Fibroblast of skin of scalp (primary cell): ENCODE measurements around the gene C1QL1.
"Not testable (repeated sequence)": the region's sequence is repeated elsewhere in the genome, so short reads cannot be mapped to it uniquely, and the experiment has no call there.

ENCODE experiments used
- DNase-seq: peaks from one replicate; pipeline ENCODE4 v3.0.0-alpha.2; 2013

Gene C1QL1

GRCh38 chr17:44959821-44960531, 8.1 kb downstream of the C1QL1 start:
- DNase-seq, result no peak

DNA sequence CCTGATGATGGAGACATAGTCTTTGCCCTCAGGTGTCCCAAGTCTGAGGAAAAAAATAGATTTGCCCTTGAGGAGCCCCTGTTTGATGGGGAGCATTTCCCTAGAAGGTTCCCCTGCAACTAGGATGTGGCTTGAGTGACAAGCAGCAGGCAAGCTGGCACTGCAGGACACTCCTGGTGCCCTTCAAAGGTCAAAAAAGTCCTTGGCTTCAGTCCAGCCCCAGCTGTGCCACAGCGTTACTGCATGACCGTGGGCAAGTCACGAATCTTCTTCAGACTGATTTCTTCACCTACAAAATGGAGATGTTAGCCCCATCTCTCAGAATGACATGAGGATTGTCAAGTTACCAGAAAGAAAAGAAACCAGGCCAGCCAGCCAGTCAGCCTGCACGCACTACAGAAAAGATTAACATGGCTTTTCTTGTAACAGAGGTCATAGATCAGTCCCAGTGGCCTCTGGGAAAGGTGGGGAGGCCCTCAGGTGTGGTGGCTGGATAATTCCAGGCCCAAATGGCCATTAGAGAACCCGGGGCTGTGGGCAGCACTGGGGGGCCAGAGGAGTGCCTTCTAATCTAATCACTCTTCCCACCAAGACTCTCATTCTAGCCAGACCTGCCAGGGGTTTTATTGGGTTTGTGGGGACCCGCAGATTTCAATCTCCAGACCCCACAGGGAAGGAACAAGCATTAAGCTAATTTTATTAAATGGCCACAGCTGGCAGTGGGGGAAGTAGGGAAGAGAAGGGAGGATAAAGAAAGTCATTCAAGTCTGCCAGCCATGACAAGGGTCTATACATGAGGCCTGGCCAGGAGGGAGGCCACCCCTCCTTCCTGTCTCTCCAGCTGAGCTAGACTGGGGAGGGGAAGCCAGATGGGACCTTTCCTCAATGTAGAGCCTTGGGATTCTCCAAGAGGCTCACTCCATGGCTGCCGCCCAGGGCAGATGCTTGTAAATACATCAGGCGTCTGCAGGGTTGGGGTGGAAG, 10.8 kb downstream of the C1QL1 start:
- no peak for DNase-seq

- no peak for DNase-seq
Observed at GRCh38 chr17:44955674-44956425, 12.3 kb downstream of the C1QL1 start.

GRCh38 chr17:44952946-44953475, 15.1 kb downstream of the C1QL1 start:
- no peak for DNase-seq

DNA sequence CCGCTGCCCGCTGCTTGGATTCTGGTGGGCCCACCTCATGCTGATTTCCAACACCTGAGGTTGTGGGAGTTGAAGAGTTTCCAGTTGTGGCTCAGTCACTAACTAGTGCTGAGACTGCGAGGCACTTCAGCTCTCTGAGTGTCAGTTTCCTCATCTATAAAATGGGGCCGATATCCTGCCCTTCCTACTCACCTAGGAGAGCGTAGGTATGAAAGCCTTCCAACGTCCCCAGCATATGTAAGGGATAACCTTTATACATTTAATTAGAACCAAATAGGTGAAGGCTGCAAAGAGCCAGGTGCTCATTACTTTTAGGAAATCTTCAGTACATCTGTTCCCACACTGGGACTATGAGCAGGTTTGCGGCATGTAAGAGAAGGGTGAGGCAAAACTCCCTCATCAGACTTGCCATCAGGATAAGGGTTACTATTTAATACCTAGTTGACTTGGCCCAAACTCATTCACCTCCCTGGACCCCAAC, 19.7 kb downstream of the C1QL1 start:
- DNase-seq, result no peak

GRCh38 chr17:44947461-44948314, 20.4 kb downstream of the C1QL1 start, which contains the start of gene KIF18B:
KIF18B (minus strand) TSS chr17:44947773; CDS start chr17:44936344, 11,429 bp downstream.
- peak; percentile 95 for DNase-seq

DNA sequence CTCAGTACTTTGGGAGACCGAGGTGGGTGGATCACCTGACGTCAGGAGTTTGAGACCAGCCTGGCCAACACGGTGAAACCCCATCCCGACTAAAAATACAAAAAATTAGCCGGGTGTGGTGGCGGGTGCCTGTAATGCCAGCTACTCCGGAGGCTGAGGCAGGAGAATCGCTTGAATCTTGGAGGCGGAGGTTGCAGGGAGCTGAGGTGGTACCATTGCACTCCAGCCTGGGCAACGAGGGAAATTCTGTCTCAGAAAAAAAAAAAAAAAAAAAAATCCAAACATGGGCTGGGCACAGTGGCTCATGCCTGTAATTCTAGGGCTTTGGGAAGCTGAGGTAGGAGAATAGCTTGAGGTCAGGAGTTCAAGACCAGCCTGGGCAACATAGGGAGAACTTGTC, 22.5 kb downstream of the C1QL1 start:
- DNase-seq, result not testable (repeated sequence)

- DNase-seq, result no peak
Observed at GRCh38 chr17:44942456-44942855, 25.6 kb downstream of the C1QL1 start.

DNA sequence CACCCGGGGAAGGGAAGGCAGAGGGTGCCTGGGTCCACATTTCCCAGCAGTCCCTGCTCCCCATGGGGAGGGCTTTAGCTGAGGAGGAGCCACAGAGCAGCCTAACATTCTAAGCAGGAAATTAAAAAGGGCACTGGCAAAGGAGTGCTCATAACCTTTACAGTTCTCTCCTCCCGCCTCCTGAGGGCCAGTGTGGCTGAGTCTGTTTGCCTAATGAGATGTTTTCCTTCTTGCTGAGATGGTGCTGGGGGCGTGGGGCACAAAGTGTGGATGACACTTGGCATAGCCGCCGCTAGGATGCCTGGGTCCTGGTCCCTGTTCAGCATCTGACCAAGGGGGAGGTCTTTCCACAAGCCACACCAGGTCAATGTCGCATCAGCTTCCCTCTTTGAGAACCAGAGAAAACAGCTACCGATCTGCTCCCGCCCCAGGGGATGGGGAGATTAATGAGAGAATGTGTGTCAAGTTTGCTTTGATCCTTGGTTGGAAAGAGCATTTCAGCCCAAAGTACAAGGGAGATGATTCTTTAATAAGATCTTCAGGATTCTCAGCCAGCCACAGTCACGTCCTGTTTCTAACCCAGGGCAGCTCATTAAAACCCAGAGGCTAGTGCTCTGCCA, 26.3 kb downstream of the C1QL1 start:
- DNase-seq, result no peak

GRCh38 chr17:44940768-44941167, 27.3 kb downstream of the C1QL1 start:
- DNase-seq, result no peak

DNA sequence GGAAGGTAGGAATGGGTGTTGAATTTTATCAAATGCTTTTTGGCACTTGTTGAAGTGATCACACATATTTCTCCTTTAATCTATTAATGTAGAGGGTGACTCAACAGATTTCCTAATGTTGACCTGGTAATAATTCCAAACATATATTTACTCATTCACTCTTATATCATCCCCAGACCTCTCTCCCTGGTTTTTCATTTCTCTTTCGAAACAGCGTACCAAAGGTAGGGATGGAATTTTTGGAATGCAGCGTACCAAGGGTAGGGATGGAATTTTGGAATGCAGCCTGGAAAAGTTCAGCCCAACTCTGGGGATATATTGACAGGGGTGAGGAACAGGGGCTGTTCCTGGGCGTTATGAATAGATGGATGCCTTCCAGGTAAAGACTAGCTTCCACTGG, 27.8 kb downstream of the C1QL1 start:
- DNase-seq, result peak; percentile 43

- no peak for DNase-seq
Observed at GRCh38 chr17:44935116-44935515, 33.0 kb downstream of the C1QL1 start.

DNA sequence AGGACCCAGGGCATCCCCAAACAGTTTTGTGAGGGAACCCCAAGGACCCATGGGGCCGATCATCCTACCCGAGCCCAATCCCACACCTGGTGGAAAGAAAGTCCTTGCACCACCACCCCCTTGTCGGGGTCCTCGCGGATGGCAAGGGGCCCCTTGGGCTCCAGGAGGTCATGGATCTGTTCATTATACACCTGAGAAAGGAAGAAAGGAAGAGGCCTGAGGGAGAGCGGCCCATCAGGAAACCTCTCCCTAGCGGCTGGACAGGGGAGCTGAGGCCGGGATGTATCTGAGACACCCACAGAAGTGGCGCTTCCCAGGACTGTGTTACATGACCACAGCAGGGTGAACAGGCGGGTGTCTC, 33.4 kb downstream of the C1QL1 start:
- DNase-seq, result no peak

DNA sequence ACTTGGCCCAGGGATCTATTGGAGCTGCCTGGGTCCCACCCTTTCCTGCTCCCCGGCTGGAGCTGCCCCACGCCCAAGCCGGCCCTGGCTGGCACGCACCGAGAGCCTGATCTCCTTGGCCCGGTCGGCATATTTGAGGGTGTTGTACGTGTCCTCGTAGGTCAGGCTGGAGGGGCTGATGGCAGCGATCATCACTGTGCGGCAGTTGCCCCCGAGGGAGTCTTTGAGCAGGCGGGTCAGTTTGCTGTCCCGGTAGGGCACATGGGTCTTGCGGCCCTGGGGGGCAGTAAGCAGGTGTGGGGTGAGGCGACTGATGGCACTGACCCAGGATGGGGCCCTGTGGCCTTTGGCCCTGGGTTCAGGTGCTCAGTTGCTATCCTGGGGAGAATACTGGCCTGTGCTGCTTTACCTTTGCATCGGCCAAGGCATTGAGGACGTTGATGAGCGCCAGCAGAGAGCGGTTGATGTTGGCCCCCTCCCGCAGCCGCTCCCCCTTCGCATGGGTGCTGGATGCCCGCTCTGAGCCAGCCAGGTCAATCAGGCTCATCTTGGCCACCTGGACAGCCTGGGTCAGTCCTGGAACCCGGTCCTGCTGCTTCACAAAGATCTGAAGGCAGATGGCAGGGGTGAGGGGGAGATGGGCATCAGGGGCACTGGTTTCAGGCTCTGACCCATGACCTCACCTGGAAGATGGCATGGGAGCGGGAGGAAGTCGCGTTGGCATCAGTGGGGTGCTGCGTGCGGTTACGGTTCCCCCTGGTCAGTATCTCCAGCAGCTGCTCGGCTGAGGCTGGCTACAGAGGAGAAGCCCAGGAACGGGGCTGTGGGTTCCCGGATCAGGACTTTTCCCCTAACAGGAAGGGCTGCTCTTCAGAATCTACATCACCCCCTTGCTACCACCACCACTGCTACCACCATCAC, 34.0 kb downstream of the C1QL1 start:
- DNase-seq, result no peak

GRCh38 chr17:44932787-44933097, 35.4 kb downstream of the C1QL1 start:
- DNase-seq, result no peak

DNA sequence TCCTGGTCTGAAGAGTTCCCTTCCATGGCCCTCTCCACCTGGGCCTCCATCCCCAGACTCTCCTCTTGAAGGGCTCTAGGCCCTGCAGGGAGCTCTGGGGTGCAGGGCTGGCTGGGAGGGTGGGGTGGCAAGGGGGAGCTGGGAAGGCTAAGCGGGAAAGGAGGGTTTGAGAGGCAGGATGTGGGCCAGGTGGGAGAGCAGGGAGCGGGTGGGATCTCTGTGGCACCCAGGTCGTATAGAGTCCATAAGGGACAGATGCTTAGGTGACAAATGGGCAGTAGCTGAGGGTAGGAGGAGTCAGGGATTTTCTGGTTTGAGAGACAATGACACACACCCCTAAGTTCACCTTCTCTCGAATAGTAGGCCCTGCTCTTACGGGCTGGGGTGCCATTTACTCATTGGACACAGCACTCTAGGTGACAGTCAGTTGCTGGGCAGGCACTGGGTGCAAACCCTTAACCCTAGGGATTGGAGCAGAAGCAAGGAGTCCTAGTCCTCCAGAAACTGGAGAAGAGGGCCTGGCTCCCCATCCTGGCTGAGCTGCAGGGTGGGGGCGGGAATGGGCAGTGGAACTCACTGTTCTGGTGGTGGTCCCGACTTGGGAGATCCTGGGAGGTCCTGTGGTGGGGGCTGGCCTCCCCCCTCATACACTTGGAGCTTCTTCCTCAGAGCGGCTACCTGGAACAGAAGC, 35.9 kb downstream of the C1QL1 start:
- no peak for DNase-seq

DNA sequence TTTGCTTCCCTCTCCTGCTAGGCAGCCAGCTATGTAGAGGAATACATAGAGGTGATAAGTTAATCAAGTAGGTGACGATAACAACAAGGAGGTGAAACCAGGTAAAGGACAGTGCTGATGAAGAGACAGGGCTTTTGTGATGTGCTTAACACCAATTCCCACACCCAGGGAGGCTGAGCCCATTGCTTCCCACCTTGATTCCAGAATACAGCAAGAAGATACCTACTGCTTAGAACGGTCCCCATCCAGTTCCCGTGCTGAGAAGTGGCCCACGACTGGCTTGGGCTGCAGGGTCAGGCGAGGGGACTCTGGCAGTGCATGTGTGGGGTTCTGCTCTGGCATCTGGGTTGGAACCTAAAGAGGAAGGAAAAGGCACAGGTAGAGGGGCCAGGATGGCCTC, 36.7 kb downstream of the C1QL1 start:
- DNase-seq, result no peak

- no peak for DNase-seq
Observed at GRCh38 chr17:44930667-44931066, 37.4 kb downstream of the C1QL1 start.

DNA sequence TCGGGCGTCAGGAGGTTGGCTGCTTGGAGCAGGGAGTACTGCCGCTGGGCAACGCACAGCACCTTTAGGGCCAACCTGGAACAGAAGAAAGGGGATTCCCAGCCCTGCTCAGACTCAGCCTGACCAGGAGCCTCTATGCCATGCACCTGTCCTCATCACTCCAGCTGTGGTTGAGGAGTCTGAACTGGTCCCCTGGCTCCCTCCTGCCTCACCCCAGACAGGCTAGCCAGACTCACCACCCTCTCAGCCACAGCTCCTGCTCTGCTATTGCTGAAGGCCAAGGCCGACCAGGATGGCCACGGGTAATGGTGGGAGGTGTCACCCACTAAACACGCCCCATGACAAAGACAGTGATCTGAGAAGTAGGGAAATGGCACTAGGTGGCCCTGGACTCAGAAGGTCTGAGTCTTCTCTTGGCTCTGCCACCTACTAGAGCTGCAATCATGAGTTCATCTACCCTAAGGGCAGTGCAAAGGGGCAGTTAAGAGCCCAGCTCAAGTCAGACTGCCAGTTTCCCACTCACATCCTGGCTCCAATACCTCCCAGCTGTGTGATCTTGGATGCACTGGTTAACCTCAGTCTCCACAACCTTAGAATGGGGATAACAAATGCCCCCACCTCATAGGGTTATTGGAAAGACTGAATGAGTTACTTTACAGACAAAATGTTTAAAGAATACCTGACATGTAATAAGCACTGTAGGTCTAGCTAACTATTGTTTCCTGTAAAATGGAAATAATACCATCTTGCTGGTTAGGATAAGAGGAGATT, 39.0 kb downstream of the C1QL1 start:
- DNase-seq, result no peak
